Prostate gland (tissue), 2 donors: ENCODE measurements around the gene PSKH1. TPM values are rescaled to one million over a fixed set of nuclear protein-coding genes. Genes with fewer than 3 reads are reported as not detected.

ENCODE experiments used
- DNase-seq: peaks from one replicate; pipeline ENCODE4 v3.0.0-alpha.2; 2019; ENCODE audit warnings: low spot score
- H3K27ac ChIP-seq, 2 donors: fragments of 200-600 bp; sonication (generic); 2 replicates each; pipeline ENCODE4 v1.5.1; 2017 to 2019
- H3K27me3 ChIP-seq: fragments of 200-600 bp; sonication (generic); replicated peaks from 2 replicates; pipeline ENCODE4 v1.5.1; 2019; ENCODE audit not compliant: insufficient read depth
- H3K36me3 ChIP-seq, 2 donors: fragments of 200-600 bp; sonication (generic); 1 replicate in 1 of 2; 2 replicates in 1 of 2; pipeline versions ENCODE4 v1.5.1 to v1.8.1; 2017 to 2019
- H3K4me1 ChIP-seq: fragments of 200-600 bp; sonication (generic); replicated peaks from 2 replicates; pipeline ENCODE4 v1.5.1; 2019
- H3K4me3 ChIP-seq, 2 donors: fragments of 200-600 bp; sonication (generic); 2 replicates each; pipeline ENCODE4 v1.5.1; 2017 to 2019
- H3K9me3 ChIP-seq: fragments of 200-600 bp; sonication (generic); 2 replicates; pipeline ENCODE4 v1.5.1; 2017
- CTCF ChIP-seq, 4 experiments: fragments of 200-600 bp in 2 of 4; fragments of 450-650 bp in 2 of 4; sonication (generic) in 2 of 4; IDR thresholded peaks; 1 replicate in 3 of 4; 2 replicates in 1 of 4; pipeline ENCODE4 v1.5.1; 2016 to 2019; ENCODE audit warnings: antibody characterized with exemption in 4 of 4, mild to moderate bottlenecking in 2 of 4, moderate library complexity in 2 of 4
- POLR2A ChIP-seq: fragments of 450-650 bp; IDR thresholded peaks from one replicate; pipeline ENCODE4 v1.6.1; 2016; ENCODE audit warnings: antibody characterized with exemption, mild to moderate bottlenecking
- POLR2AphosphoS5 ChIP-seq: sonication (generic); formaldehyde crosslinking; IDR thresholded peaks from one replicate; pipeline ENCODE4 v1.6.1; 2017; ENCODE audit warnings: antibody characterized with exemption
- WGBS: methylation state at CpG from one replicate; pipeline ENCODE4 v1.1.5; 2018; 5-methylcytosine and 5-hydroxymethylcytosine counted together
- intact Hi-C: fragments of 100-400 bp; cut with DNase I; formaldehyde crosslinking; loops from one replicate; pipeline ENCODE4 v1.14.2; 2022
- total RNA-seq, 2 donors: library from RNA; depleted of rRNA; stranded (reverse); fragments of >200 nt; gene quantifications; one replicate each; pipeline ENCODE4 v1.1.0, GENCODE V29; 2016

PSKH1 gene
- total RNA-seq, 2 donors from 2014 or later = 16.7 to 53.2 TPM

DNA sequence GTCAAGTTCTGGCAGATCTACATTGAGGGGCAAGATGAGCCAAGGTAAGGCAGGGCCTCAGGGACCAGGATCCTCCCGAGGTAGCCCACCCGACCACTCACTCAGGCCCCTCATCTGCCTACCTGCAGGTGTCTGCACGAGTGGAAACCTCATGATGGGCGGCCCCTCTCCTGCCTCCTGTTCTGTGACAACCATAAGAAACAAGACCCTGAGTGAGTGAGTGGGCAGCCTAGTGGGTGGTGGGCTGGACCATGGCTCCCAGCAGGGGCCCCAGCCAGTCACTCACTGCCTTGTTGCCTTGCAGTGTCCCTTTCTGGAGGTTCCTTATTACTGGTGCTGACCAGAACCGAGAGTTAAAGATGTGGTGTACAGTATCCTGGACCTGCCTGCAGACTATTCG is 14.8 kb upstream of the PSKH1 start:
- no peak for DNase-seq
- peaks cover 13% of the 10 kb centered on the region for H3K4me1 ChIP-seq
- no peaks in the 10 kb centered on the region for H3K9me3 ChIP-seq
- intact Hi-C loops = no loop called here
- TF ChIP-seq POLR2AphosphoS5 = no peak
- TF ChIP-seq POLR2A = no peak
- no peak for TF ChIP-seq CTCF (IDR thresholded peaks at IDR 0.05)
- 93% methylated on average over 6 of the region's 6 CpGs for WGBS
- no peak overlapping the region for H3K27ac ChIP-seq
- peaks cover 39 to 41% of the 10 kb centered on the region in 2 donors for H3K36me3 ChIP-seq
- H3K4me3 ChIP-seq = no peak overlapping the region
- no peaks in the 10 kb centered on the region for H3K27me3 ChIP-seq

DNA sequence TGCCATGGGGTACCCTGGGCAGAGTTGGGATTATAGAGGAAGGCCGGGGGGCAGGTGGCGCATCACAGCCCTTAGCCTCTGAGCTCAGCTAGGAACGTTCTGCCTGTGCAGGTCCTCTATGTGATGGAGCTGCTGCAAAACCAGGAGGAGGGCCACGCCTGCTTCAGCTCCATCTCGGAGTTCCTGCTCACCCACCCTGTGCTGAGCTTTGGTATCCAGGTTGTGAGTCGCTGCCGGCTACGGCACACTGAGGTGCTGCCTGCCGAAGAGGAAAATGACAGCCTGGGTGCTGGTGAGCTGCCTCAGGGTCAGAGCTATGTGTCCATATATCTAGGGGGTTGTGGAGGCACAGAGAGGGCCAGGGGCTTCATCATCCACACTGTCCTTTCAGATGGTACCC is 14.2 kb upstream of the PSKH1 start:
- intact Hi-C loops = no loop called here
- no peak for DNase-seq
- H3K4me3 ChIP-seq = no peak overlapping the region
- H3K4me1 ChIP-seq = peaks cover 13% of the 10 kb centered on the region
- no peak overlapping the region for H3K27ac ChIP-seq
- H3K36me3 ChIP-seq = peaks cover 39 to 41% of the 10 kb centered on the region in 2 donors
- TF ChIP-seq POLR2AphosphoS5 (no peak), CTCF (IDR thresholded peaks at IDR 0.05) (no peak), POLR2A (no peak)
- no peaks in the 10 kb centered on the region for H3K9me3 ChIP-seq
- no peaks in the 10 kb centered on the region for H3K27me3 ChIP-seq
- WGBS = 94% methylated on average over 9 of the region's 9 CpGs

GRCh38 chr16:67879462-67879861 is 13.6 kb upstream of the PSKH1 start:
- no peak overlapping the region for H3K4me3 ChIP-seq
- H3K27me3 ChIP-seq = no peaks in the 10 kb centered on the region
- TF ChIP-seq CTCF (IDR thresholded peaks at IDR 0.05) (no peak), POLR2AphosphoS5 (no peak), POLR2A (no peak)
- peaks cover 13% of the 10 kb centered on the region for H3K4me1 ChIP-seq
- DNase-seq = no peak
- H3K36me3 ChIP-seq = peaks cover 39 to 41% of the 10 kb centered on the region in 2 donors
- intact Hi-C loops = no loop called here
- no peak overlapping the region for H3K27ac ChIP-seq
- 90% methylated on average over 12 of the region's 12 CpGs for WGBS
- H3K9me3 ChIP-seq = no peaks in the 10 kb centered on the region

DNA sequence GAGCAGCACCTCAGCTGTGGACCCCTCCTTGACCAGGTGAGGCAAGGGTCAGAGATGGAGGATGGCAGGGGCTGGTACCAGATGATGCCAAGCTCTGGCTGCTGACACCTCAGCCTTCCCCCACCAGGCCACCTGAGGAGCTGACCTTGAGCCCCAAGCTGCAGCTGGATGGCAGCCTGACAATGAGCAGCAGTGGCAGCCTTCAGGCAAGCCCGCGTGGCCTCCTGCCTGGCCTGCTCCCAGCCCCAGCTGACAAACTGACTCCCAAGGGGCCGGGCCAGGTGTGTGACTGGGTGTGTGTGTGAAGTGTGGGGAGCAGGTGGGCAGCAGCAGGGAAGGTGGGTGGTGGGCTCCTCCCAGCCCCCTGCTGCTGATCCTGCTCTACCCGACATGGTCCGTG is 13.1 kb upstream of the PSKH1 start:
- no peaks in the 10 kb centered on the region for H3K9me3 ChIP-seq
- no peak for DNase-seq
- no peak for TF ChIP-seq POLR2AphosphoS5
- TF ChIP-seq CTCF (IDR thresholded peaks at IDR 0.05) = no peak
- TF ChIP-seq POLR2A = no peak
- no peak overlapping the region for H3K4me3 ChIP-seq
- peaks cover 39 to 41% of the 10 kb centered on the region in 2 donors for H3K36me3 ChIP-seq
- intact Hi-C loops = loop anchor here (5.0 kb wide), 1 partner anchor 162 kb away; no protein-coding TSS in a partner anchor
- H3K27ac ChIP-seq = no peak overlapping the region
- 78% methylated on average over 3 of the region's 5 CpGs for WGBS
- H3K4me1 ChIP-seq = peaks cover 11% of the 10 kb centered on the region
- no peaks in the 10 kb centered on the region for H3K27me3 ChIP-seq

DNA sequence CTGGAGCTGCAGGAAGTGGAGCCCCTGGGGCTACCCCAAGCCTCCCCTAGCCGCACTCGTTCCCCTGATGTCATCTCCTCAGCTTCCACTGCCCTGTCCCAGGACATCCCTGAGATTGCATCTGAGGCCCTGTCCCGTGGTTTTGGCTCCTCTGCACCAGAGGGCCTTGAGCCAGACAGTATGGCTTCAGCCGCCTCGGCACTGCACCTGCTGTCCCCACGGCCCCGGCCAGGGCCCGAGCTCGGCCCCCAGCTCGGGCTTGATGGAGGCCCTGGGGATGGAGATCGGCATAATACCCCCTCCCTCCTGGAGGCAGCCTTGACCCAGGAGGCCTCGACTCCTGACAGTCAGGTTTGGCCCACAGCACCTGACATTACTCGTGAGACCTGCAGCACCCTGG is 12.5 kb upstream of the PSKH1 start:
- intact Hi-C loops = loop anchor here (5.0 kb wide), 1 partner anchor 162 kb away; no protein-coding TSS in a partner anchor
- no peak for TF ChIP-seq POLR2AphosphoS5
- DNase-seq = no peak
- Histone ChIP-seq H3K36me3 (peaks cover 39 to 42% of the 10 kb centered on the region in 2 donors), H3K27me3 (no peaks in the 10 kb centered on the region), H3K4me3 (no peak overlapping the region), H3K27ac (no peak overlapping the region), H3K4me1 (peaks cover 7% of the 10 kb centered on the region), H3K9me3 (no peaks in the 10 kb centered on the region)
- WGBS = 88% methylated on average over 13 of the region's 13 CpGs
